Fibroblast of skin of right biceps (primary cell): ENCODE data around the gene MAP2K6.
"Not testable (repeated sequence)": the region's sequence is repeated elsewhere in the genome, so short reads cannot be mapped to it uniquely, and the experiment has no call there.

Experiments used
- DNase-seq: peaks from one replicate; pipeline ENCODE4 v3.0.0-alpha.2; 2013

MAP2K6 gene

DNA sequence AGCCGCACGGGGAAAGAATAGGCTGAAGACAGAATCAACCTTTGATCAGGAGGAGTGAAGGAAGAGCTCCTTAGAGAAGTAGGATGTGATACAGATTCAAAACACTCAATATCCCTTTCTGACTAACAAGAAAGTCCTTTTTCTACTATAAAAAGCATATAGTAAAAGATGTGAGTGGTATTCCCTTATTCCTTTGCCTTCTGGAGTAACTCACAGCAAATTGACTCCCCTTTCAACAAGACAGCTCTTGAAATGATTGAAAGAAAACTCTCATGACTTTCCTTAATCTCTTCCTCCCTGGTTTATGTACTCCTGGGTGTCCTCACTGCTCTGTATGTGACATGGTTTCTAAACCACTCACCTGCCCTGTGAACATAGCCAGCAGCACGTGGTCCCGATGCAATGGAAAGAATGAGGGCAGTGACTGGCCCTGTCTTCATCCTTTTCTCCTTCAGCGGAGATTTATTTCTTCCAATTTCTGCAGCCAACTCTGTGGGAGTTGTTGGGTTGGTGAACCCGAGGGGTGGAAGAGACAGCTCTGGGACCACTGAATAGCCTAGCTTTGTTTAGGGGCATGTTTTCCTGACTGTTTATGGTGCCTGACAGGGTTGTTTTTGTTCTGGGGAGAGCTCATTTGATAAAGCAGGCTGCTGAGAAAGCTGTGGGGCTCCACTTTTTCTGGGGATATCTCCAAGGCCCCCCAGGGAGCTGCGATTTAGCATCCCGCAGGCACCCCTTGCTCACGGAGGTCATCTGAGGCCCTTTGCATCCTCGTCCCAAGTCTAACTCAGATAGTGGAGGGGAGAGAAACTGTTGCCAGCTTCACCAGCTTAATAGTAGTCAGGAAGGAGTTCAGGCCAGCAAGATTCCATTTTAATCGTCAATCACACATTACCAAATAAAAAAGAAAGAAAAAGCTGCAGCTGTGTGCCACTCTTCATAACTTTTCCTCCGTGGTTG, 46.7 kb downstream of the MAP2K6 start:
- no peak for DNase-seq

DNA sequence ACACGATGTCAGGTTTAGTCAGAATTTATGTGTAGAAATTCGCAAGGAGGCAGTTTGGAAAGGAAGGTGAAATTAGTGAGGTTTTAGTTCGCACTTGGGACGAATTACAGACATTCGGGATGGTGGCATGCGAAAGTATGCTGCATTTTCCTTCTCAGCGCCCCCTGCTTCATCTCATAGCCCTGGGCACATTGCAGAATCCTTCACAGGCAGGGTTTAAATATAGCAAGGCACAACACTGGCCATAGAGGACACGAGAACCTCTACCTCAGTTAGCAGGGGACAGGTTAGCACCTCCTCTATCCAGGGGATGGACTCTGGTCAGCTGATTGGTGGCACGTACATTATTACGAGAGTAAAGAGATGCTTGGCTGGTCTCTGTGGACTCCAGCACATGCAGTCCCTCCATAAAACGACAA, 47.5 kb downstream of the MAP2K6 start:
- no peak for DNase-seq

DNA sequence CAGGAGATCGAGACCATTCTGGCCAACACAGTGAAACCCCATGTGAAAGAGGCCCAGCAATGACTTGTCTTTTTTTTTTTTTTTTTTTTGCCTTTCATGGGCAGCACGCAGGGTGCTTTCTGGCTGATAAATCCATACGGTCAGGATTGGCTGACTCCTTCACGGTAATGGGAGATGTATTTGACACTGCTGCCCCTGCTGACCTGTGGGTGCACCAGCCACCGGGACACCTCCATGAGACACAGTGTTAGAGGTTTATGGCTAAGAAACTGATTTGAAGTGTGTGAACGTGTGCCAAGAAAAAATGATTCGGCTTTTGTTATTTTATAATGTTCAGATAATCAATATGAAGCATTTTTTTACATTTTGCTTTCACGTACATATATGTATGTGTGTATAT, 48.4 kb downstream of the MAP2K6 start:
- no peak for DNase-seq

DNA sequence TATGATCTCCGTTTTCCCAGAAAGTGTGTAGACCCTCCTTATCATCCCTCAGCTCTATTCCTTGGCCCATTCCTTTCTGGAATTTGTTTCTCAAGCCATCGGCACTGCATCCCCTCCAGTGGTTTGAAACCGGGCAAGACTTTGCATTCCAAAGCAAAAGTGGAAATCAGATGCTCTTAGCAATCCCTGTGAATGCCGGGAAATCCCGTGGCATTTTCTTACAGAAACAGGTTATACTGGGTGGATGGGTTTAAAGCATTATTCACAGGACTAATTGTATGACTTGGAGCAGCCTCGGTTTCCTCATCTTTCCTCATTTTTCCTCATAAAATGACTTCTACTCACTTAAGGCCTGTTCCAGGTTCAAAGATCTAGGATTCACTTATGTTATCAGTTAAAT, 52.0 kb downstream of the MAP2K6 start:
- DNase-seq: no peak

DNA sequence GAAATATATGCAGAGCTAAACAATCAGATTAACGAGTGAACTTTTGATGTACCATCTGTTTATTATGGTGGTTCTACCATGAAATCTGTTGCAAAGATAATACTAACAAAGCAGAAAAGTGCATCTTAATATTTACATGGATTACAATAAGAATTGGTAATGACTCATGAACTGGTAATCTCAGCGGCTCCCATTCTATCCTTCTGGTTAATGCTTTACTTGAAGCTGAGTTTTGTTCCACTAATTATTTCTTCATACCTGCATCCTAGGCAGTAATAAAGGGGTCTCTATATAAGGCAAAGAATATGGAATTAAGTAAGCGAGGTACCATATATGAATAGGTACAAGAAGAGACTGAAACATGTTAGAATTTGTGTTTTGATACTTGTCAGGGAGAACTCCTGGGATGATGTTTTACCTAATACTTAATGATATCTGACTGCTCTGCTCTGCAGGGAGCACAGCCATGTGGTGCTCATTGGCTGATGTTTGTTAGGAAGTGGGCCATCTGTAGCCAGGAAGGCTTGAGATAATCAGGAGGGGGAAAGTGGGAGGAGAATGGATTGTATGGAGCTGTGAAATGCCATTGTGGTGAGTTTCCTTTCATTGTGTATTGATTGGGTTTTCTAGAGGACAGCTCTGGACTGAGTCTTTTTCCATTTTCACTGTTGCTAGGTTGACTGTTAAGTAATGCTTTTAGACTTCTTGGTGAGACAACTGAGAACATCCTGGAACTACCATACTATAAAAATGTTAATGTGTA, 52.6 kb downstream of the MAP2K6 start:
- DNase-seq: peak; percentile 76

DNA sequence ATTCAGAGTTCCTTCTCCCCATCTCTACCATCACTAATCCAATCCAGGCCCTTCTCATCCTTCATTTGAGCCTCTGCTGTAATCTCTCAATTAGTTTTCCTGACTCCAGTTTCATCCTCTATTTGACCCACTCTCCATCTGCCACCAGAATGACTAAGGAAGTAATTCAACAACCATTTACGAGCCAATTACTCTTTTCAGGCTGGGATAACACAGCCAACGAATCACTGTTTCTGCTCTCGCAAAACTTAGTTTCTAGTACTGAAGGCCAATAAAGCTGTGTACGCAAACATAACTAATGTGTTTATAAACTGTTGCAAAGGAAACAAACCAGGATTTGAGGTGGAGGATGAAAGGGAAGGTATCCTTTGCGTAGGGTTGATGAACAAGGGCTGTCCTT, 53.7 kb downstream of the MAP2K6 start:
- no peak for DNase-seq

DNA sequence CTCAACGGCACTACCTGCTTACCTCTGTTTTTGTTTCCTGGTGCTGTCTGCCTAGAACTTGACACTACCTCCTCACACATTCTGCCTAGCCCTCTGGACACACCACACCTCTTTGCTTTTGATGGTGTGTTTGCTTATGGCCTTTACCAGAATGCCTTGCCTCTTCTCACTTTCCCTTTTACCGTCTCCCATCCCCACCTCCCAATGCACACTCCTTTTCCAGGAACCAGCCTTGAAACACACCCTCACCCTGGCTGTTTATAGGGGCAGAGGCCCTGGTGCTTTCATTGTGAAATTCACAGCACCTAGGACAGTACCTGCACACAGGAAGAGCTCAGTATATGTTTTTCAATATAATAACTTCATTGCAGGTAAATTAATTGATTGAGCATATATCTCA, 56.2 kb downstream of the MAP2K6 start:
- DNase-seq: no peak

DNA sequence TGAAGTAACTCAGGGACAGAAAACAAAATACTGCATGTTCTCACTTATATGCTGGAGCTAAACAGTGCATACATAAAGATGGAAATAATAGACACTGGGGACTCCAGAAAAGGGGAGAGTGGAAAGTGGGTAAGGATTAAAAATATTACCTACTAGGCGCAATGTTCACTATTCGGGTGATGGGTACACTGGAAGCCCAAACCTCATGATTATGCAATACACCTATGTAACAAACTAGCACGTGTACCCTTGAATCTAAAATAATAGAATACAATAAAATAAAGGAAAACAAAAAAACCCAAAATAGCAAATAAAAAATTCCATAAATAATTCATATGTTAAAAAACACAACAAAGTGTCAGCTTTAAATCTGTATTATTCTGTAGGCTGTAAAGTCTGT, 56.9 kb downstream of the MAP2K6 start:
- DNase-seq: no peak

DNA sequence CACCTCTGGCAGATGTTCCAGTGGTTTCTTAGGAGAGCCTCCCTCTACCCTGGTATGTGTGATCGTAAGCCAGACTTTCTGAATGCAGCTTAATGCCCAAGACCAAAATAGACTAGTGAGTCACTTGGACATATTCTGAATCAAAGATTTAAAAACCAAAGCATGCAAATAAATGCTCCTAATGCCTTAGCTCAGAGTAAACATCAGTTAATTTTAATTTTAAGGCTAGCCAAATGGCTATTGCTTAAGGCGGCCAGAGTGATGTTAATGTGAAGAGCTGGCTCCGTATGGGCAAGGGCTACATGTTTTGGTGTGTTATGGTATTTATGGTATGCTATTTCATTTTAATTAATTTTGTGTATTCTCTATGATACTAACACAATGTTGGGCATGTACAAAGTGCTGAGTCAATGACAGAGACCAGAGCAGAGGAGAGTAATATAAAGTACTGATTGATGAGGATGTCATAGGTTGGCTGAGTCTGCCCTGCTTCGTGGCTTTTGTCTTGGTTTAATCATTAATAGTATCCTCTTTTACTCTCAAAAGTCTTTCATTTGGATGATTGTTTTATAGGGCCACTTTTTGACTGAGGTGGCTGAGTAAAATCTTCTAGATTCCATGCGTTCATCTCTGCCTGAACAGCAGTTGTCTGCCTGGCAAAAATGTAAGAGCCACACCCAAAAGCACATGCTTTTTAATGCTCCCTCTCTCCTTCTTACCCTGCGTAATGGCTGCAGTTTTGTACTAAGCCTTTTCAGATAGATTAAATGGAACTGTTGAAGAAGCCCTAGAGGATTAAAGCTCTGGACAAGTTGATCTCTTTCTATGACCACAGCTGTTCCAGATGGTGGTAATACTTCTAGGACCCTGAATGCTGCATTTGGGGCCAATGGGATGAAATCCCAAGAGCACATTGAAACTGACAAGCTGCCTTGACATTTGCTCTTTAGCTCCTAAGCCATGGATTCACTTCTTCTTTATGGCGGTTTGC, 59.6 kb downstream of the MAP2K6 start:
- DNase-seq: peak; percentile 55

DNA sequence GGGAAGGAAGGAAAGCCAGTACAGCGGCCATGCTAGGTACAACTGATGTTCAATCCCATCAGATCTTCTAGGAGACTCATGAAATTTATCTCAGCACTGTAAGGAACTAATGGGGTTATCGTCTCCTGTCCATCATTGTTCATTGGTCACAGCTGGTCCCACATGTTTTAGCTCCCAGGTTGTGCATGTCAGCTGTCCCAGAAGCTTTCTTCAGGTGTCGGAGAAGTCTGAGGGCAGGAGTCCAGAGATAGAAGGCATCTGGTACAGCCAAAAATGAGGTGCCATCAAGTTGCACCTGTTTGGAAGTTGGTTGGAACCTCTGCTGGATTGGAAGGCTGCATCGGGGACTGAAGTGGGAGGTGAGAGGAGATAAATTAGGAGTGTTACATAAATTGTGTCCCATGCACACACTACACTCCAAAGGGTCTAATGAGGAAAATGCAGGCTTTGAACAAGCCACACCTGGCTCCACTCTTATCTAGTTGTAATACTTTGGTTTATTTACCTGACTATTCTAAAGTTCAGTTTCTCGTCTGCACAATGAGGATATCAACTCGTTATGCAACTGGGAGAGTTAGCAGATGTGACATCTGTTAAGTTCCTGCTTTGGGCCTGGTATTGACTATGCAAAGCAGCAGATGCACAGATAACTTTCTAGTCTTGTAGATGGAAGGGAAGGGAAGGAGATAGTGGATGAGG, 62.9 kb downstream of the MAP2K6 start:
- DNase-seq: no peak

DNA sequence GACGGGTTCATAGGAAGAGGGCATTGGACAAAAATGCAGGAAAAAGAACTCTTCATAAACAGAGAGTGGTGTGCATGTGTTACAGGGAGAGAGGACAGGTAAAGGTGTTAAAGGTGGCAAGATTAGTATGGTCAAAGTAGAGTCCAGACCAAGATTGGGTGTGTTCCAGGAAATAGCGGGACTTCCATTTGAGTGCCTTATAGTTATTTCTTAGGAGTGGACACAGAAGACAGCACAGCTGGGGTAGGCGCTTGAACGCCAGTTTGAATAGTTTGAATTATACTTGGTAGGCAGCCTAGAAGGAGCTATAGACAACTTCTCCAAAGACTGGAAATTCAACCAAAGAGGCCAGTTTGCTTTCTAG, 63.4 kb downstream of the MAP2K6 start:
- no peak for DNase-seq

DNA sequence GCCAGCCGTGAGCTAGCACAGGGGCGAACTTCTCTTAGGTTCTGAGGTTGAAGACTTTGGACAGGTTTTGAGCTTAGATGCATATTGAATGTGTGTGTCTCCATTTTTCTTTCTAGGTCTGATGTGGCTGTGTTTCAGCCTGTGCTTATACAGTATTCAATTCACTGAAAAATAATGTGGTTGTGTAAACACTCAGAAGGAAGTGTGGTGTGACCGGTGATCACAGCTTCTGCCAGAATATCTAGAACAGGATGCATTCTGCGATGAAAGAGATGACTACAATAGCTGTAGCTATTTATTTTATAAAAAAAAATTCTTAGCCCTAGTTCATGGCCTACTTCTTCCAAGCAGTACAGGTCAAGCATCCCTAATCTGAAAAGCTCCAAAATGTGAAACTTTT, 64.4 kb downstream of the MAP2K6 start:
- no peak for DNase-seq

DNA sequence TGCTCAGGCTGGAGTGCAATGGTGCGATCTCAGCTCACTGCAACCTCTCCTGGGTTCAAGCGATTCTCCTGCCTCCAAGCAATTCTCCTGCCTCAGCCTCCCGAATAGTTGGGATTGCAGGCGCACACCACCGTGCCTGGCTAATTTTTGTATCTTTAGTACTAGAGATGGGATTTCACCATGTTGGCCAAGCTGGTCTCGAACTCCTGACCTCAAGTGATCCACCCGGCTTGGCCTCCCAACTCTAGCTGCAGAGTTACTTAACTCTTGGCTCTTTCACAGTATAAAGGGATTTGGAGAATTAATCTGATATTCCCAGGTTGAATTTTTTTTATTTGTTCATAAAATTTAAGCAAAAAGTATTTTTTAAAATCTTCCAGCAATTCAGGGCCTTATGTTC, 65.3 kb downstream of the MAP2K6 start:
- DNase-seq: not testable (repeated sequence)

DNA sequence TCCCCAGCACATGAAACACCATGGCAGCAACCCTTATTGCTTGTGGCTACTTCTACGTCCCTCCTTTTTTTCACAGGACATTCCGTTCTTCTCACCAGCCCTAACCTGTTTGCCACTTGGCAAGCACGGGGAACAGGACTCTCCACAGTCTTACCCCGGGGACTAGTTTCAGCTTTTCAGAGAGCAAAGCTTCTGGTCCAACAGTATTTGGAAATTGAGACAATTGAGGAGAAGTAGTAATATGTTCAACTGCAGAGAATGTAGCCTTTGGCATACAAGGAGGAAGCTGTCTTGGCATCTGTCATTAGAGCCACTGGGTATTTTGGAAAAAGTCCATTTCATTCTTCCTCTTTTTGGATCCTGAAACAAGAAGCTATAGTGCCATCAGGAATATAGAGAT, 65.7 kb downstream of the MAP2K6 start:
- DNase-seq: no peak

DNA sequence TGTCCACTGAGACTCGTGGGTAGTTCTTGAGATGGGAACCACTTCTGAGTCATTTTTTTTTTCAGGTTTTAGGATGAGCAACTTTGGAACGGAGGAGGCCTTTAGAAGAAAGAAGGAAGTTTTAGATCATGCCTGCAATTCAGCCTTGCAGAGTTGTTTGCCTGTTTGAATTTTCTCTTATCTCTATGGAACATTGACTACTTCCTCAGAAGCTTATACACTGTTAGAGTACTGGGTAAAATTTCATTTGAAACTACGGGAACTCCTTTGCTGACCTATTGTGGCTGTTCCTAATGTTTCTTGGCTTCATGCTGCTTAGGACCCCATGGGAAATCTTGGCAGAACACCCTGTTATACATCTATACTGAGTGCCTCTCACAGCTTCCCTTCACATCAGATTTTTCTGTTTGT, 70.8 kb downstream of the MAP2K6 start:
- DNase-seq: no peak

DNA sequence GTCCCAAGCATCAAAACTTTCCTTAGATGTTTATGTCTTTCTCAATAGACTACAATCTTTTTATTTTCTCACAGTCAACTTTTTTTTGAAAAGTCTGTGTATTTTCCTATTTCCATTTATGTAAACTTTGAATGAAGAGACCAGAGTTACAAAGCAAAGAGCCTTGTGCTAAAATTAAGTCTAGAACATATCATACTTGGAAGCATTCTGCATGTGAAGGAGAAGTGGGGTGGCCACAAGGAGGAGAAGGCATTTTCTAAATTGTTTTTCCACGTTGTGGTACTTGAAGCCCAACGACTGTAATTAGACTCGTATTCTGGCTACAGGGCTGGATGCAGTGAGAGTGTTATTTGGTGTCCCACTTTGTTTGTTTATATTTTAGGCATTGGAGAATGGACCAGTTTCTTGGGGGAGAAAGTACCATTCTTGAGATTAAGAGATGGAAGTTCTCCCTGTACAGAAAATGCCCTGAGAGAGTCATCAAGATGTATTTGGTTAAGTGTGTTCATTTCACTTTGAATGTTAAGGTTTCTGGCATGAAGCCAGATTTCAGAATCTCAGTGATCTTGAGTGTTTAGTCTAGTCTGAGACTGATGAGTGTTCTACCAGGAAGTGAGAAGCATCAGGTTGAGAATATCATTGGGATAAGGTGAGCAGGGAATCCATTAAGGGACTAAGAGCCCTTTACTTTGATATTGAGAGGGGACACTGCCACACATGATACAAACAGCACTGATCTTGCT, 71.6 kb downstream of the MAP2K6 start:
- peak; percentile 30 for DNase-seq

DNA sequence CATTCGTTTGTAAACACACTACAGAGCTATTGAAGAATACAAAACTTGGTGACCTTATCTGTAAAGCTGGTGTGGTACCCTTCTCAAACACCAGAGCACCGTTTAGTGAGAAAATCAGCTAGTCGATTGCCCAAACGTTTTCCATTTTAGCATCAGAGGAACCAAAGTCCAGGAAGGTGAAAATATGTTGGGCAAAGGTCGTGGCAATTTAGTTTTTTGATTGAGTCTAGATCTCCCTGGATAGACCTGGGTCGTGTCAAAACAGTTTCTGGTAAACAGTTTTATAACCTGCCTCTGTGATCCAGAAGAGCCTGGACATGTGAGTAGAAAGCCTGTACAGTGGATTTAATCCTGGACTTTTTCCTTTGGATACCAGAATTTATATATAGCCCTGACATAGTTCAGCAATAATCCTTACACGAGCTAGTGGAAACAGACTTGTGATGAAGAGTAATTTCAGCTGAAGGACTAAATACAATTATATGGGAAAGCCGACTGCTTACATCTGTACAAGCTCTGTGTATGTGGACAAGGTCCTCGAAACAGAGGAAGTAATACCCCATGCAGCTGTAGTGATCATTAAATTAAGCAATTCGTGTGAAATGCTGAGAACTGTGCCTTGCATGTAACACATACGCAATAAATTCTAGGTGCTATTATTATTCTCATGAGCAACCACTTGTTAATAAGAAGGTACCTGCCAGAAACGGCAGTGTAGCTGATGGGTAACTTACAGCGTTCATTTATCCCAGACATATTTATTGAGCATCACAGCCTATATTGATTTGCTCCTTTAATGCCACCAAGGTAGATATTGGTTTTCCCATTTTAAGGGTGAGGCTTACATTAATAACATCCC, 72.5 kb downstream of the MAP2K6 start:
- no peak for DNase-seq

DNA sequence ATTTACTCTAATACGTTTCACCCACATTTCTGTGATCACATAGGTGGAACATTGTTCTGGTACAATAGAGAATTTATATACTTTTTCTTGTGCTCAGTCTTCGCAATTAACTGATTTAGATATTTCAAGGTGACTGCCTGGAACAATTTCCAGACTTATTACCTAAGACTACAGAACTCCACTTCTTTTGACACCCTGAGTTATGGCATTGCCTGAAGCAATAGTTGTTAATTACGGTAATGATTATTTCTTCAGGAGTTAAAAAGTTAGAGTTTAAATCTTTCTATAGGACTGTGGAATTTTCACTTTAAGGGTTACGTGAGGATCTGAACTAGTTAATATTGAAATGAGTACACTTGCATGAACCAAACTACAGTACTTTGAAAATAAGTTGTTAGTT, 74.8 kb downstream of the MAP2K6 start:
- DNase-seq: no peak

DNA sequence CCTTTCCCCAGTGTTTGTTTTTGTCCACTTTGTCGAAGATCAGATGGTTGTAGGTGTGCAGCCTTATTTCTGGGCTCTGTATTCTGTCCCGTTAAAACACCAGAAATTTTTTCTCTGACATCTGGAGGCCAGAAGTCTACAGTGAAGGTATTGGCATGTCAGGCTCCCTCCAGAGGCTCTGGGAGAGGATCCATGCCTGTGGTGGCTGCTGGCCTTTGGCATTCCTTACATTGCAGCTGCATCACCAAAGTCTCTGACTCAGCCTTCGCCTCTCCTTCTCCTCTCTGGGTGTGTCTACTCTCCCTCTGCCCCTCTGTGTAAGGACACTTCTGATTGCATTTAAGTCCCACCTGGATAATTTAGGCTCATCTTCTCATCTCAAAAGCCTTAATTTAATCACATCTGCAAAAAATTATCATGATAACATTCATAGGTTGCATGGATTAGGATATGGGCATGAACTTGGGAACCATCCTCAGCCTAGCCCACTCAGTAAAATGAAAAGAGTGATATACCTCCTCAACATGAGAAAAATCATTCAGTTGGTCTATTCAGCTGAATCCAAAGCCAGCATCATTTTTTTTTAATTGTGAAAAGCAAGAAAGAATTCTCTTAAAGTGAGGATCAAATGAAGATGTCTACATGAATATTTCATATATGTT, 78.0 kb downstream of the MAP2K6 start:
- peak; percentile 89 for DNase-seq

DNA sequence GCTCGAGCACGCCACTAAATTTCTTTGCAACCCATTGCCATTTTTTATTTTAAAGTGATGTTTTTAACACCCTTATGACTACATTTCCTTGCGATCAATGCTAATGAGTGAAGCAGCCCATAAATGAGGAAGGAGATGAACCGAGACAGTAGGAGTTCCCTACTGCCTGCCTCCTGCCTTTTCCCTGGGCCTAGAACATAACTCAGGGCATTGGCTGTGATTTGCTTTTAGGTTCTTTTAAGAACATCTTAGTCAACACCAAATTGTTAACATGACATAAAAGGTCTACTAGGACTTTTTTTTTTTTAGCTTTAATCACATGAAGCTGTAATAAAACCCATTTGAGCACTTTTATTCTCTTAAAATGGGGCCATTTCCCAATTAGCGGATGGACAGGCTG, 81.3 kb downstream of the MAP2K6 start:
- DNase-seq: no peak
